Activated CD4-positive, alpha-beta T cell treated with anti-CD3 and anti-CD28 coated beads, Interleukin-2, Interleukin-6, amounts not matched to agents 100 ng/mL and 50 ng/mL, durations not matched to agents 16 hours and 8 hours (primary cell): Measurements from ENCODE around the gene AURKAIP1.

ENCODE experiments used
- DNase-seq: peaks from one replicate; pipeline ENCODE4 v3.0.0-alpha.2; 2020

Gene AURKAIP1

DNA sequence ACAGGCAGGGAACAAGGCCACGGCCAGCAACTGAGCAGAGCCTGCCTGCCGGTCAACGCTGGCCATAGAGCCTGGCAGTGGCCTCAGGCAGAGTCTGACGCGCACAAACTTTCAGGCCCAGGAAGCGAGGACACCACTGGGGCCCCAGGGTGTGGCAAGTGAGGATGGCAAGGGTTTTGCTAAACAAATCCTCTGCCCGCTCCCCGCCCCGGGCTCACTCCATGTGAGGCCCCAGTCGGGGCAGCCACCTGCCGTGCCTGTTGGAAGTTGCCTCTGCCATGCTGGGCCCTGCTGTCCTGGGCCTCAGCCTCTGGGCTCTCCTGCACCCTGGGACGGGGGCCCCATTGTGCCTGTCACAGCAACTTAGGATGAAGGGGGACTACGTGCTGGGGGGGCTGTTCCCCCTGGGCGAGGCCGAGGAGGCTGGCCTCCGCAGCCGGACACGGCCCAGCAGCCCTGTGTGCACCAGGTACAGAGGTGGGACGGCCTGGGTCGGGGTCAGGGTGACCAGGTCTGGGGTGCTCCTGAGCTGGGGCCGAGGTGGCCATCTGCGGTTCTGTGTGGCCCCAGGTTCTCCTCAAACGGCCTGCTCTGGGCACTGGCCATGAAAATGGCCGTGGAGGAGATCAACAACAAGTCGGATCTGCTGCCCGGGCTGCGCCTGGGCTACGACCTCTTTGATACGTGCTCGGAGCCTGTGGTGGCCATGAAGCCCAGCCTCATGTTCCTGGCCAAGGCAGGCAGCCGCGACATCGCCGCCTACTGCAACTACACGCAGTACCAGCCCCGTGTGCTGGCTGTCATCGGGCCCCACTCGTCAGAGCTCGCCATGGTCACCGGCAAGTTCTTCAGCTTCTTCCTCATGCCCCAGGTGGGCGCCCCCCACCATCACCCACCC, 43.7 kb downstream of the AURKAIP1 start, which contains the start of gene TAS1R3:
TSS of gene TAS1R3 (plus strand) at position 213 of the 898 bp plus-strand sequence. CDS start at position 279, 66 bp downstream.
- DNase-seq: no peak

DNA sequence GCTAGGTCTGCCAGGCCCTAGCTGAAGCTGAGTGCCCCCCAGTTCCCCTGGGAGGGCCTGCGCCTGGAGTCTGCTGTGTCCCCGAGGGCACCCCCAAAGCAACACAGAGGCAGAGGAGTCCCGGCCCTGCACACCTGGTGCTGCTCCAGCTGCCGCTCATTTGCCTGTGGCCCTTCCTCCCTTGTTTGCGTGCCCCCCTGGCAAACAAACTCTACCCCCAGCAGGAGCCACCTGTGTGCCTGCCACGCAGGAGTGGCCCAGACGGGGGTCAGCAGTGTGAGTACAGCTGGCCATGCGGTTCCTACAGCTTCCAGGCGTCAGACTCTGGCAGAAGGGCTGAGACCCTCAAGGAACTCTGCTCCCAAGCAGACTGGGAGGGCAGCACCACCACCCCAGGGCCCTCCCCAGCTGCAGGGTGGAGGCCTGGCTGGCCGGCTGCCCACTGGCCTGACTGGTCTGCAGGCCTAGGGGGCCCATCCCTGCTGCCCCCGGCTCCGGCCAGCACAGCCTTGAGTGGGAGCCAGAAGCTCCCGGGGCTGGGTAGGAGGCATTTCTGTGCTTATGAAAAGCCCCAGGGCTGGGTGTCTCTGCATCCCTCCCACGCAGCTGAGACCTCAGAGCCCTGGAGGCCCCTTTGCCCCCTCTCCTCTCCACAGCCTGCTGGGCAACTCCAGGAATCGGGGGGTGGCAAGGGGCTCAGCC, 44.5 kb downstream of the AURKAIP1 start:
- no peak for DNase-seq

DNA sequence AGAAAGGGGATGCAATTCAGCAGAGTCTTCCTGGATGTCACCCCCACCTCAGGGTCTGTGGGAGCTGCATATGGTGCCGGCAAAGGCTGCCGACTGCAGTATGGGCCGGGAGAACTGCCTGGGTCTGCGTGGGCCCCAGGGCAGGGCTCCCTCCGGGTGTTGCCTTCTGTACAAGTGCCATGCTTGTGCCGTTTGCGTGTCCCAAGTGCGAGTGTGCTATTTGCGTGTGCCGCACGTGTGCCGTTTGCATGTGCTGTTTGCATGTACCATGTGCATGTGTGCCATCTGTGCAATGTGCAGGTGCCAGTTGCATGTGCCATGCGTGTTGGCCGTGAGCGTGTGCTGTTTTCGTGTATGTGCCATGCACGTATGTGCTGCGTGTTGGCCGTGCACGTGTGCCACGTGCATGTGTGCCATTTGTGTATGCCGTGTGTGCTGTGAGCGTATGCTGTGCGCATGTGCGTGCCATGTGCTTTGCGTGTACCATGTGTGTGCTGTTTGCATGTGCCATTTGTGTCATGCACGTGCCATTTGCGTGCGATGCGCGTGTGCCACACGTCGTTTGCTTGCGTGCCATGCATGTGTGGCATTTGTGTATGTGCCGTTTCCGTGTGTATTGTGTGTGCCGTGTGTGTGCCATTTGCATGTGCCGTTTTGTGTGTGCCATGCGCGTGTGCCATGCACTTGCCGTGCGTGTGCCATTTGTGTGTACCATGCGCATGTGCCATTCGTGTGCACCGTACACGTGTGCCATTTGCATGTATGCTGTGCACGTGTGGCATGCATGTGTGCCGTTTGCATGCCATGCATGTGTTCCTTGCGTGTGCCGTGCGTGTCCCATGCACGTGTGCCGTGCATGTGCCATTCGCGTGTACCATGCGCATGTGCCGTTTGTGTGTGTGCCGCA, 45.5 kb downstream of the AURKAIP1 start:
- DNase-seq: no peak

DNA sequence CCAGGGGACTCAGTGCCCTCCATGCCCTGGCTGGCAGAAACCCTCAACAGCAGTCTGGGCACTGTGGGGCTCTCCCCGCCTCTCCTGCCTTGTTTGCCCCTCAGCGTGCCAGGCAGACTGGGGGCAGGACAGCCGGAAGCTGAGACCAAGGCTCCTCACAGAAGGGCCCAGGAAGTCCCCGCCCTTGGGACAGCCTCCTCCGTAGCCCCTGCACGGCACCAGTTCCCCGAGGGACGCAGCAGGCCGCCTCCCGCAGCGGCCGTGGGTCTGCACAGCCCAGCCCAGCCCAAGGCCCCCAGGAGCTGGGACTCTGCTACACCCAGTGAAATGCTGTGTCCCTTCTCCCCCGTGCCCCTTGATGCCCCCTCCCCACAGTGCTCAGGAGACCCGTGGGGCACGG, 46.8 kb downstream of the AURKAIP1 start:
- DNase-seq: no peak

DNA sequence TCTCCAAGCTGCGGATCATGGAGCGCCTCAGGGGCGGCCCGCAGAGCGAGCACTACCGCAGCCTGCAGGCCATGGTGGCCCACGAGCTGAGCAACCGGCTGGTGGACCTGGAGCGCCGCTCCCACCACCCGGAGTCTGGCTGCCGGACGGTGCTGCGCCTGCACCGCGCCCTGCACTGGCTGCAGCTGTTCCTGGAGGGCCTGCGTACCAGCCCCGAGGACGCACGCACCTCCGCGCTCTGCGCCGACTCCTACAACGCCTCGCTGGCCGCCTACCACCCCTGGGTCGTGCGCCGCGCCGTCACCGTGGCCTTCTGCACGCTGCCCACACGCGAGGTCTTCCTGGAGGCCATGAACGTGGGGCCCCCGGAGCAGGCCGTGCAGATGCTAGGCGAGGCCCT, 47.7 kb downstream of the AURKAIP1 start:
- DNase-seq: no peak

DNA sequence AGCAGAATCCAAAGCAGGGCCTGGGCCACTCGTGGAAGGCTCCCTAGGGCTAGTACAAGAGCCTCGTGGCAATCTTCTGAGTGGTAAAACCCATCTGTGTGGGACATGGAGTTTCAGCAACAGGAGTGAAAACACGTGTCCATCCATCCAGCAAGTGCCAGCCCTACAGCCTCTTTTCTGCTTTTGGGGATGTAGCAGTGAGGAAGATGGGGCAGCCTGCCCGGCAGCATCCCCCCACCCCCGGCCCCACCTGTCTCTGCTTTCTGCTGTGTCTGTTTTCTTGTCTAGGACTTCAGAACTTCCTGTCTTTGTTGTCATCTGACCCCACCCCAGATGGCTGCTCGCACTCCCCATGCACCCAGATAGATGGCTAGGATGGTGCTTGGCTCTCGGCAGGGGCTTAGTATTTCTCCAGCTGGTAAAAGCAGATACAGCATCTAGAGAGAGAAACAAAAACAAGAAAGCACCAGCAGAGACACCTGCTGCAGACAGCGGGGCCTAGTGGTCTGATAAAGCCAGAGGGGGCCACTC, 48.9 kb downstream of the AURKAIP1 start:
- no peak for DNase-seq

DNA sequence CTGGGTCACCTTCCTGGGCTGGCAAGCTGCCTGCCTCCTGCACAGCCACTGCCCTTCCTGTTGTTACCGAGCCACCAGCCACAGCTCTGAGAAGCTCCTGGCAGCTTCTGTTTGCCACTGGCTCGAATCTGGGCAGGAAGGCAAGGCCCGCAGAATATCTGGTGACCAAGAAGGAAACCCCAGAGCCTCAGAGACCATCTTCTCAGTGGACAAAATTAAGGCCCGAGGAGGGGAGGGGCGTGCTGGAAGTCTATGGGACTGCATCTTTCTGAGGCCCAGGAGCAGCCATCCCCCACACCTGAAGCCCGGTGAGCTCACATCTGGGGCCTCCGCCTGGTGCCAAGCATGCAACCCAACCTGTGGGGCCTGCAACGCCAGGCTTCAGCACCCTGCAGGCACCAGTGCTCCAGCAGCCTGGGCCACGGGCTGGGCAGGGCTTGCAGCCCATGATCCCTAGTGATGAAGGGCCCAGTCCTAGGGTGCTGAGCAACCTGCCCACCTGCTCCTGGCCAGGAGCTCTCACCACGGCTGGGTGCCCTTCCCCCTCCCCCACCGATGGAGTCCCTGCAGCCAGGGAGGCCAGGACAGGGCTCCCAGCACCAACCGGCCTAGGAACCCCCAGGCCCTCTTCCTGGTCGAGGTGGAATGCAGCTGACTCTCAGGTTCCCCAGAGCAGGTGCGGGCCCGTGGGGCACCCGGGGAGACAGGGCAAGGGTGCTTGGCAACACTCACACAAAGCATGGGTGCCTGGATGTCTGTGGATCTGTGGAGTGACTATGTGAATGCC, 49.5 kb downstream of the AURKAIP1 start:
- DNase-seq: no peak

DNA sequence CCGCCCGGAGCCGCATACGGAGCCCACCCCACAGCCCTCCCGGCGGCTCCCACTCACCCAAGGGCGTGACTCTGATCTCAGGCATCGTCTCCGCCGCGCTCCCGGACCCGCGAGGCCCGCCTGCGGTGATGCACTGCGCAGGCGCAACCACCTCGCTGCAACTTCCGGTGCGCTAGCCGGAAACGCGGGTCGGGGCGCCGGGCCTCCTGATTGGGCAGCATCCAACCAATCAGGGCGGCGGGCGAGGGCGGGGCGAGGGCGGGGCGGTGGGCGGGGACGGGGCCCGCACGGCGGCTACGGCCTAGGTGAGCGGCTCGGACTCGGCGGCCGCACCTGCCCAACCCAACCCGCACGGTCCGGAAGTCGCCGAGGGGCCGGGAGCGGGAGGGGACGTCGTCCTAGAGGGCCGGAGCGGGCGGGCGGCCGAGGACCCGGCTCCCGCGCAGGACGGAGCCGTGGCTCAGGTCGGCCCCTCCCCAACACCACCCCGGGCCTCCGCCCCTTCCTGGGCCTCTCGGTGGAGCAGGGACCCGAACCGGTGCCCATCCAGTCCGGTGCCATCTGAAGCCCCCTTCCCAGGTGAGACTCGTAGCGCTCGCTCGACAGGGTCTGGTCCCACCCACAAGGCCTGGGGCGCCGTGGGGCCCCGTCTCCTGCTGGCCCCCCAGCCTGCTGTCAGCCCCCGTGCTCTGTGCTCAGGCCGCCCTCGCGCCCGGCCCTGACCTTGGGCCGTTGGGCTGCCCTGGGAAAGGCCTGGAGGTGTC, 50.3 kb downstream of the AURKAIP1 start, which contains the start of the genes CPTP and INTS11:
TSS of gene CPTP (plus strand) at position 279 of the 764 bp plus-strand sequence. CDS start 2,109 bp downstream, outside the sequence.
TSS of gene INTS11 (minus strand) at position 137 of the 764 bp plus-strand sequence. CDS start at position 85, 52 bp downstream.
- DNase-seq: peak; percentile 98

DNA sequence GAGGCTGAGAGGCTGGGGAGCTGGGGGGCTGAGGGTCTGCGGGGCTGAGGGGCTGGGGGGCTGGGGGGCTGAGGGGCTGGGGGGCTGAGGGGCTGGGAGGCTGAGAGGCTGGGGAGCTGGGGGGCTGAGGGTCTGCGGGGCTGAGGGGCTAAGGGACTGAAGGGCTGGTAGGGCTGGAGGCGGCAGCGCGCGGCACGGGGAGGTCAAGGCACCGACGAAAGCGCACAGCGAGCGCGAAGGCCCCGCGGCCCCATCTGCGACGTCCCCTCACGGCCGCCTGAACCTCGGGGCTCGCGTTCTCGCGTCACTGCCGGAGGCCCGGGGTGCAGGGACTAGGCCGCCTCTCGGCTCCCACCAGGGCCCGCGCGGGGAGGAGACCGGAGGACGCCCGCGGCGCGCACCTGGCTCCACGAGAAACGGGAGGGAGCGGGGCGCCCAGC, 50.9 kb downstream of the AURKAIP1 start:
- DNase-seq: no peak
